NCI-H1694 (cell line): ENCODE results near the gene SYNGR3.
"Not testable (repeated sequence)": the region's sequence is repeated elsewhere in the genome, so short reads cannot be mapped to it uniquely, and the experiment has no call there.

Experiments
- DNase-seq: peaks from one replicate; lab custom pipeline; 2025; lab: John Stamatoyannopoulos, UW

Gene SYNGR3, protein sequence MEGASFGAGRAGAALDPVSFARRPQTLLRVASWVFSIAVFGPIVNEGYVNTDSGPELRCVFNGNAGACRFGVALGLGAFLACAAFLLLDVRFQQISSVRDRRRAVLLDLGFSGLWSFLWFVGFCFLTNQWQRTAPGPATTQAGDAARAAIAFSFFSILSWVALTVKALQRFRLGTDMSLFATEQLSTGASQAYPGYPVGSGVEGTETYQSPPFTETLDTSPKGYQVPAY

DNA sequence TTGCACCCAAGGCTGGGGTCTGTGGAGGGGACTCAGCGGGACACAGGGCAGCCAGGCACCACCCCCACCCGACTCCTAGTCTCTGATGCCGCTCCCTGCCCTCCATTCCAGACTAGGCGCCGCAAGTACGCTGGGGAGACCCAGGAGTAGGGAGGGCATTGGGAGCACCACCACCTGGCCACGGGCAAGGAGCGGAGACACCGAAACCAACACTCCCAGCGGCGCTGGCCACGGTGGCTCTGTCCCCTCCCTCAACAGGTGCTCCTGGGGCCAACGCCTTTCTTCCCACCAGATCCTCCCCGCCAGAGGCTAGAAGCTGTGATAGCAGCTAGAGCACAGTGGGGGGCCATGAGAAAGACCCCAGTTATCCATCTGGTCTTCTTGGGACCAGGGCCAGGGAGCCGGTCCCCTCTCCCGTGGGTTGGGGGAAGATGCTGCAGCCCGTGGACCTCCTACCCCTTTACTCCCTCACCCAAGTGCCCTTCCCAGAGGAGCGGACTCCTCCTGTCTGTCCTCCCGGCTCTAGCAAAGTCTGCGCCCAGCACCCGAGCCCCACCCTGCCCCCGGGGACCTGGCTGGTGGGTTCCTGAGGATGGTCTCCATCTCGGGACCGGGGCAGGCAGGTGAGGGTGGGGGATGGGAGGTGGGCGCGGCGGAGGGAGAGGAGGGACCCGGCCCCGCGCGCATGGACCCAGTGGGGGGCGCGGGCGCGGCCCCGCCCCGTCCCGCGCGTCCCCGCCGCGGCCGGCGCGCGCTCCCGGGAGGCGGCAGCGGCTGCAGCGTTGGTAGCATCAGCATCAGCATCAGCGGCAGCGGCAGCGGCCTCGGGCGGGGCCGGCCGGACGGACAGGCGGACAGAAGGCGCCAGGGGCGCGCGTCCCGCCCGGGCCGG, at the start of gene SYNGR3:
TSS of gene SYNGR3 (plus strand) at position 762 of the 892 bp plus-strand sequence. CDS start 133 bp downstream, outside the sequence.
- no peak for DNase-seq

DNA sequence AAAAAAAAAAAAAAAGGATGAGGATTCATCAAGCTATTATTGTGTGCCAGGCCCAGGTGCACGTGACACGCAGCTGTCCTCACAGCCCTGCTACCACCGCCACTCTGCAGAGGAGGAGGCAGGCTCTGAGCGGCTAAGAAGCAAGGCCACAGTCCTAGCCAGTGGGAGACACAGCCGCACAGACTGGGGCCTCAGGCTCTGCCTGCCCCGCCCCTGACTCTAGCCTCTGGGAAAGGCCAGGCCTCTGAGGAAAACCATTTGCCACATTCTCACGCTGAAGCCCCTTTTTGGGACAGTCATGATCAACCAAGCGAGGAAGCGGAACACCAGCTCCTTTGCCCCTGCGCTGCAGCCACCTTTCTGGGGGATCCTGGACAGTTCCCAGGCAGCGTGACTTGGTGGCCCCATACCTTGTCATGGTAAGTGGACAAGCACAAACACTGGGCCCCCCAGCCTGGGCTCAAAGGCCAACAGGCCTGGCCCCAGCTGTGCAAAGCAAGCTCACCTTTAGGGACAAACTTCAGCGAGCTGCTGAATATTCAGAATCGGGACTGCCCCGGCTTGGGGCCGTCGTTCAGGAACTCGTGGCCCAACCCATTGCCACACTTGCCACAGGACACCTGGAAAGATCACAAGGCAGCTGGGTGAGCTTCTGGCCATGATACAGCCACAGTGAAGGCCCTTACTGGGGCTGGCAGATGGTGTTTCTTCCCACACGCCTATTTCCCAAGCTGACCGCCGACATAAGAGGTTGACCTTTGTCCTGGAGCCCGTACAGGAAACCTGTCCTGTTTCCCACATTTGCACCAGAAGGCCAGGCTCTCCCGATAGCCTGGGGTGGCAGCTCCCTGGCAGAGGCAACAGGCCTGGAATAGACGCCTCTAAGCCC, 49.3 kb upstream of the SYNGR3 start:
- no peak for DNase-seq

DNA sequence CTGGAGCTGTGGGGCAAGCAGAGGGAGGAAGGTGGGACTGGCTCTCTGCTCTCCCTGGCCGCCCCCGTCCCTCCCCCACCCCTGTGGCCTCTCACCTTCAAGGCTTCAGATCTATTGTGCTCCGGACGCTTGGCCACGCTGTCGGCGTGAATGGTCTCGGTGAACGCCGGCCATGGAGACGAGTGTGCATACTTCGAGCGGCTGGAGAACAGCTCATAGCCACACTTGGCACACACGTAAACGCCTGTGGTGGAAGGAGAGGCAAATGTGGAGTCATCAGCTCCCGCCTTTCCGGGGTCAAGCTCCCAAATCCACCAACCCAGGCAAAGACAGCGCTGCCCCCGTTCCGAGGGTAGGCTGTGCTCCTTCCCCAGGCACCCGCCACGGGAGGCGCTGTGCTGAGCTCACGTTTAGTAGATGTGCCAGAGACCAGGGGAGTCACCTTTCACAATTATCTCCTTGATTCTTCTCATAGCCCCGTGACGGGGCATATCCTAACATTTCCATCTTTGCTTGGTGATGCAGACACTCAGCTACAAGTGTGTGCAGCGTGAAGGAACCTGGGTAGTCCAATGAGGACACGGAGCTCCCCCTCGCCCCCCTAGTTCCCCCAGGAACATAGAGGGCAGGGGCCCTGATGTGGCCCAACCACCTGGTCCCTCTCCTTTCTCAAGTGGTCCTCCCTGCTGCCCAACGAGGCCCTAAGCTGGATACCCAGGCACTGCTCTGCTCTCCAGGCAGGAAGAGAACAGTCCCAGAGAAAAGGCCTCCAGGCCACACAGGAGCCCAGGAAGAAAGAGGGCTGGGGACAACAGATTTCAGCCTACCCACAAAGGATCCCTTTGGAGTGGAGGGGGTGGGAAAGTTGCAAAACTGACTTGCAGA, 48.4 kb upstream of the SYNGR3 start:
- DNase-seq: no peak

DNA sequence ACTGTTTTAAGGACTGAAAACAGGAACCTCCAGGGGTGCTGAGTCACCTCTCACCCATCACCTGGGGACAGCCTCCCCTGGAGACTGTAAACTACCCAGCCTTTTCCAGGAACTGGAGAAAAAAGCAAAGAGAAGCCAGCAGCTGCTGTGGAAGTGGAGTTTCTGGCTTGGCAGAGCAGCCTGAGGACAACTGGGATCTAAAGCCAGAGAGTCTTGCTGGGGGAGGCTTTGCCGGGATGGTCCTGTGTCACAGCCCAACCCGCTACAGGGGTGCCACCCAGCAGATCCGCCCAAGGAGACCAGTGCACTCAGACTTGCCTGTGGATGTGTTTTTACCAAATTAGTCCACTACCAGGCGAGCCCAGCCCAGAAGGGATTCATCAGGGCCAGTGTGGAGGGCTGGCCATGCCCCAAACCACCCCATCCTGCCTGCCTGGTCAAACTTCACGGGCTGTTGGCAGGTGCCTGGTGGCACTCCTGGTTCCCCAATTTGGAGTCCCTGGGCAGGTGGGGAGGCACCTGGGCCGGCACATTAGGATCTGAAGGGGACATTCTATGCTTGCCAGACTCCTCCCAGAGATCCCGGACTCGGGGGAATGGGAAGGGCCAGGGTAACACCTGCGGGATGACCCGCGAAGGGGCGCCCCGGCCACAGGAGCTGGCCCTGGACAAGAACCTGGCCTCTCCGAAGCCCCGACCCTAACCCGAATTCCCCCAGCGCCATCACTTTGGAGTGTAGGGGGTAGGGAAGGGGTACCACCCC, 47.5 kb upstream of the SYNGR3 start:
- no peak for DNase-seq

DNA sequence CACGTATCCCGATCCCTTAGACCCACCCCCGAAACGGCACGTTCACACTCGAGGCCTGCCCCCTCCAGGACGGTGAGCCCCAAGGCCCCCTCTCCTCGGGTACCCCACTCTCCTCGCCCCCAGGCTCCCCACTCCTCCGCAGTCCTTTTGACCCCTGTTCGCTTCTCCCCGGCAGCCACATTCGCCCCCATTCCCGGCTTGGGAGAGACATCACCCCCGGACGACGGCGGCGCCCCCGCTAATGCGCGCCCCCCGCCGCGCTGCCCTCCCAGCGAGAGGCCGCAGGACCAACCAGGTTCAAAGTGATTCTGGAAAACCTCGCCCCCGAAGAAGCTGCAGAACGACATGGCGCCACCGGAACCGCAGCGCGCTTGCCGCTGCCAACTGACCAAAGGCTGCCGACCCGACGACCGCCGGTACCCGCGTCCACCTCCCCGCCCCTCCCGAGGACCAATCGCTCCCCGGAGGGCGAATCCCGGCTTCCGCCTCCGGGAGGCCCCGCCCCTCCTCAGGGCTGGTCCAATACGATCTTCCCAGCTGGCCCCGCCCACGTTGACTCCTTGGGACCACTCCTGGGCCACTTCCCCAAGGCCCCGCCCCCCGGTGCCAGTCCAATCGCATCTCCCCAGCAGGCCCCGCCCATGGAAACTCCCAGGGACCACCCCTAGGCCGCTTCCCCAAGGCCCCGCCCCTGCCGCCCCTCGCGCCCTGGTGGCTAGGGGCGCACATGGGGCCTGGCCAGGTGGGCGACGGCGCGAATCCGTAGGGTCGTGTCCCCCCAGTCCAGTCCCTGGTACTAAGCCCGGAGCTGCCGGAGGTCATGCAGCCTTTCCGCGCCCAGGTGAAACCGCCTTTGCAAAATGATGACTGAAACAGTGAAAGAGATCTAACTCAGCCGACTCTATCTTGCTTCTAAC, 46.7 kb upstream of the SYNGR3 start, which contains the start of gene MSRB1:
TSS of gene MSRB1 (minus strand) at position 390 of the 917 bp plus-strand sequence. CDS start at position 347, 43 bp downstream.
- peak; percentile 96 for DNase-seq

DNA sequence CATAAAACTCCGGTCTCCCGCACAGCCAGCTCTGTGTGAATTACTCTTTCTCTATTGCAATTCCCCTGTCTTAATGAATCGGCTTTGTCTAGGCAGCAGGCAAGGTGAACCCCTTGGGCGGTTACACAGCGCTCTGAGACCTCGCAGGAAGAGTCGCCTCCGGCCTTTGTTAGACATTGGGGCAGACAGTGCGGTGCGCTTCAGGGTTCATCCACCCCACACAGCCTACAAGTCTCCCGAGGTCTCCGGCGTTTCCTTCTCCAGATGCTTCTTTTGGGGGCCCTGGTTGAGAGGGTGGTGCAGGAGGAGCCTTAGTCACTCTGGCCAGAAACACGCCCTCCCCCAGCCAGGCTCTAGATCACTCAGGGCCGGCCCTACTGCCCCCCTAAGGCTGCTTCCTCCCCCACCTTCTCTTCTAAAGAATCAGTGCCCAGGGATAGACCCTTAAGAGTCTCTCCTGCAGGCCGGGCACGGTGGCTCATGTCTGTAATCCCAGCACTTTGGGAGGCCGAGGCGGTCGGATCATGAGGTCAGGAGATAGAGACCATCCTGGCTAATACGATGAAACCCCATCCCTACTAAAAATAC, 45.1 kb upstream of the SYNGR3 start:
- no peak for DNase-seq

DNA sequence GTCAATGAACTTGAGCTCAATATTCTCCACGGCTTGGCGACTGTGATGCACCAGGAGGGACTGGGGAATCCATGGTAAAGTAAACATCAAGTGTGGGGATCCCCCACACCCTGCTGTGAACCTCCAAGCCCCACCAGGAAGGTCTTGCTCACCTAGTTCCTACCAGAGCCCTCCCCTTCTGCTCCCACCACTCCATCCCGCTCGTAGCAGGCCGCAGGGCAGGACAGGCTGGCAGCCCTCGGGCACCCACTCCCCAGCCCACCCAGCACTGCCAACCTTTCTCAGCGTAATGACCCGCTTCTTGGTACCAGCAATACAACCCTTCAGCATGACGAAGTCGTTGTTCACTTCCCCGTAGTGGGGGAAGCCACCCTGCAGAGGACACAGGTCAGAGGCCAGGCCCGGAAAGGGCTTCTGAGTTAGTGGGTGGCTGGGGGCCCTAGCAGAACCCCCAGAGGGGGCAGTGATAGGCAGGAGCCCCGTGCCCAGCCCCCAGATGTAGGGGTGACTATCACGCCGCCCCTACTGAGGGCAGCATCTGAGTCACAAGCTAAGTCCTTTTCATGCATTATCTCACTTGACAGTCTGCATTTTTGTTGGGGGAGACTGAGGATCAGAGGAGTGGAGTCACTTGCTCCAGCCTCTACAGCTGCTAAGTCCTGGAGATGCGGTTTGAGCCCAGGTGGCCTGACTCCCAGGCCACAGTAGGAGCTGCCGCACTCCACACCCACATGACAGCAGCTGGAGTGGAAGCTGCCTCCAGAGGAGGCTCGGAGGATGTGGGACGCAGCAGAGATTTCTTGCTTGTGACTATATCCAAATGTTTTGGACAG, 44.0 kb upstream of the SYNGR3 start:
- no peak for DNase-seq

DNA sequence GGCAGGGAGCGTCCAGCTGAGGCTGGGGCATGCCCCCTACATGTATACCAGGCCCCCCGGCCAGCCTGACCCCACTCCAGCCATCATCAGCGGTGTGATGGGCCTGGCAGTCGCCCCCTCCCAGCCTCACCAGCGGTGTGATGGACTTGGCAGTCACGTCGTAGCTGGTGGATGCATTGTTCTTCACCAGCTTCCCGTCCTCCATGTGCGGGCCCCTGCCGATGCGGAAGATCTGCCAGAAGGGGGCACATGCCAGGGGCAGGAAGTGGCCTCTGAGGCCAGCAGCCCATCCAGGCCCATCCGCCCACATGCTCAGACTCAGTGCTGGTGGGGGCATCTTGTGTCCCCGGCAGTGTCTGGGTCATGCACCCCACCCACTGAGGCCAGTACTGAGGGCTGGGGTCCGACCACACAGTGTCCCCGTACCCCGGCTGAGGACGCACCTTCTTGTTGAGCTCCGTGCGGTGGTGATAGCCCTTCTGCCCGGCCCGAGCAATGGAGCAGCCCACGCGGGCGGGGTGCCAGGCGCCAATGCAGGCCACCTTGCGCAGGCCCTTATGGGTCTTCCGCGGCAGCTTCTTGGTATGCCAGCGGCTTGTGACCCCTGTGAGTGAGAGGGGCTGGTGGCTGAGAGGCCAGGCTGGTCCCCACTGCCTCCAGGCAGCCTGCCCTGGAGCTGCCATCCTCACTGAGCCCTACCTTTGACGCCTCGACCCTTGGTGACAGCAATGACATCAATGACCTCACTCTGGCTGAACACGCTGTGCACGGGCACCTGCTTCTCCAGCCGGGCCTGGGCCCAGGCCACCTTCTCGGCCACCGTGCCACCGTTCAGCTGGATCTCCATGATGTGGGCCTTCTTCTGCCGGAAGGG, 43.0 kb upstream of the SYNGR3 start:
- no peak for DNase-seq

DNA sequence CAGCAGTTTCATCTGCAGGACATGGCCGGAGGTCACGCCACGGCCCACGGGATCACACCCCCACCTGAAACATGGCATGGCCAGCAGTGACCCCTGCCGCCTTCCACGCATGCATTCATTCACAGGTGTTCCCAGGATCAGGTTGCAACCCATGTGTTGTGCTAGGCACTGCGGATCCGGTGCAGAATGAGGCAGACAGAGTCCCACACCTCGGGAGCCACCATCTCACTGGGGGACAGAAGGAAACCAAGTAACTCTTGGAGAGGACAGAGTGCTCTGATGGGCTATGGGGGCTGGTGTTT, 42.5 kb upstream of the SYNGR3 start:
- DNase-seq: no peak

DNA sequence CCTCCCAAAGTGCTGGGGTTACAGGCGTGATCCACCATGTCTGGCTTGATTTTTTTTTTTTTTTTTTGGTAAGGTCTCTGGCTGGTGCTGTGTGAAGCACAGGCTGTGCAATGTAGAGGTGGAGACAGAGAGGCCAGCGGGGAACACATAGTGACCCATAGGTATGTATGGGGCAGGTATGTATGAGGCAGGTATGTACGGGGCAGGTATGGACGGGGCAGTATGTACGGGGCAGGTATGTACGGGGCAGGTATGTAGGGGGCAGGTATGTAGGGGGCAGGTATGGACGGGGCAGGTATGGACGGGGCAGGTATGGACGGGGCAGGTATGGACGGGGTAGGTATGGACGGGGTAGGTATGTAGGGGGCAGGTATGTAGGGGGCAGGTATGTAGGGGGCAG, 40.3 kb upstream of the SYNGR3 start:
- no peak for DNase-seq

DNA sequence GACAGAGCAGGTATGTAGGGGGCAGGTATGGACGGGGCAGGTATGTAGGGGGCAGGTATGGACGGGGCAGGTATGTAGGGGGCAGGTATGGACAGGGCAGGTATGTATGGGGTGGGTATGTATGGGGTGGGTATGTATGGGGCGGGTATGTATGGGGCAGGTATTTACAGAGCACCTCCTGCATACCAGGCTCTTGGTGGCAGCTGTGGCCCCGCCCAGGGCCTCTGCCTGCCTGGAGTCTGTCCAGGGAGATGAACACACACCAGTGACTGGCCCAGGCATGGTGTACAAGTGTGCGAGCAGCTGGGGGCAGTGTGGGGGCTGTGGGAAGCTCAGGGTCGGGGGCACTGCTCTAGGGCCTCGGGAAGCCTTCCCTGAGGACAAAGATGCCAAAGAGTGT, 39.7 kb upstream of the SYNGR3 start:
- no peak for DNase-seq

DNA sequence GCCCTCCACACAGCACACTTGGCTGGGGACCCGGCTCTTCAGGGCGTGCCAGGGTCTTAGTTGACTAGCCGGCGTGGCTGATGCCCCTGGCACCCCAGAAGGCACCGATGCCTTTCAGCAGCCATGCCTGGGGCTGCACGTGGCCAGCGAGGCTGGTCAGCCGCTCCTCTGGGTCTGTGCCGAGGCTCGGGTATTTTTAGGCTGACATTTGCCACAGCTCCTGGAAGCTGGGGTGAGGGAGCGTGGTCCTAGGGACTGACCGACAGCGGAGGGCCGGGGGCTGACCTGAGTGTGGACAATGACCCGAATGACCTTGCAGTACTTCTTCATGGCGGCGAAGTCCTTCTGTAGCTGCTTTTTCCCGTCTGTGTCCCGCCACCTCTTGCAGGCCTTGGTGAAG, 39.2 kb upstream of the SYNGR3 start:
- no peak for DNase-seq

DNA sequence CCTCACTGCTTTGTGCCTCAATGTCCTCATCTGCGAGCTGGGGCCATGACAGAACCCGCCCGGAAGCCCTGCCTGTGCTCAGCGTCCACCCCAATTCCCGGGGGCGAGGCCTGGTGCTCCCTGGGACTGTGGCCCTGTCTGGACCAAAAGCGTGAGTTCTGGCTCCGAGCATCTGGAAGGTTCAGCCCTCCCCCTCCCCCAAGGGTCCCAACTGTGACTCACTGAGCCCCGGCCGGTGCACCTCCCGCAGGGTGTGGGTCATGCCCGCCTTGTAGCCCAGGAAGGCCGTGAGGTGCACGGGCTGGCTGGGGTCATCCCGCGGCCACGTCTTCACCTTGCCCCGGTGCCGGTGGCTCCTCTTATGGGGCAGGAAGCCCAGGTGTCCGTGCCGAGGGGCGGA, 36.0 kb upstream of the SYNGR3 start:
- DNase-seq: no peak

DNA sequence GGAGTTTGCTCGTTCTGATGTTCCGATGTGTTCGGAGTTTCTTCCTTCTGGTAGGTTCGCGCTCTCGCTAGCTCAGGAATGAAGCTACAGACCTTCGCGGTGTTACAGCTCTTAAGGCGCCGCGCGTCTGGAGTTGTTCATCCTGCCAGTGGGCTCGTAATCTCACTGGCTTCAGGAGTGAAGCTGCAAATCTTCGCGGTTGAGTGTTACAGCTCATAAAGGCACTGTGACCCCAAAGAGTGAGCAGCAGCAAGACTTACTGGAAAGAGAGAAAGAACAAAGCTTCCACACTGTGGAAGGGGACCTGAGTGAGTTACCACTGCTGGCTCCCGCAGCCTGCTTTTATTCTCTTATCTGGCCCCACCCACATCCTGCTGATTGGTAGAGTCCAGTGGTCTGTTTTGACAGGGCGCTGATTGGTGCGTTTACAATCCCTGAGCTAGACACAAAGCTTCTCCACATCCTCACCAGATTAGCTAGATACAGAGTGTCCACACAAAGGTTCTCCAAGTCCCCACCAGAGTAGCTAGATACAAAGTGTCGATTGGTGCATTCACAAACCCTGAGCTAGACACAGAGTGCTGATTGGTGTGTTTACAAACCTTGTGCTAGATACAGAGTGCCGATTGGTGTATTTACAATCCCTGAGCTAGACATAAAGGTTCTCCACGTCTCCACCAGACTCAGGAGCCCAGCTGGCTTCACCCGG, 32.2 kb upstream of the SYNGR3 start:
- DNase-seq: not testable (repeated sequence)

DNA sequence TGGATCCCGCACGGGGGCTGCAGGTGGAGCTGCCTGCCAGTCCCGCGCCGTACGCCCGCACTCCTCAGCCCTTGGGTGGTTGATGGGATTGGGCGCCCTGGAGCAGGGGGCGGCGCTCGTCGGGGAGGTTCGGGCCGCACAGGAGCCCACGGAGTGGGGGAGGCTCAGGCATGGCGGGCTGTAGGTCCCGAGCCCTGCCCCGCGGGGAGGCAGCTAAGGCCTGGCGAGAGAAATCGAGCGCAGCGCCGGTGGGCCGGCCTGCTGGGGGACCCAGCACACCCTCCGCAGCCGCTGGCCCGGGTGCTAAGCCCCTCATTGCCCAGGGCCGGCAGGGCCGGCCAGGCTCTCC, 31.7 kb upstream of the SYNGR3 start:
- DNase-seq: not testable (repeated sequence)

DNA sequence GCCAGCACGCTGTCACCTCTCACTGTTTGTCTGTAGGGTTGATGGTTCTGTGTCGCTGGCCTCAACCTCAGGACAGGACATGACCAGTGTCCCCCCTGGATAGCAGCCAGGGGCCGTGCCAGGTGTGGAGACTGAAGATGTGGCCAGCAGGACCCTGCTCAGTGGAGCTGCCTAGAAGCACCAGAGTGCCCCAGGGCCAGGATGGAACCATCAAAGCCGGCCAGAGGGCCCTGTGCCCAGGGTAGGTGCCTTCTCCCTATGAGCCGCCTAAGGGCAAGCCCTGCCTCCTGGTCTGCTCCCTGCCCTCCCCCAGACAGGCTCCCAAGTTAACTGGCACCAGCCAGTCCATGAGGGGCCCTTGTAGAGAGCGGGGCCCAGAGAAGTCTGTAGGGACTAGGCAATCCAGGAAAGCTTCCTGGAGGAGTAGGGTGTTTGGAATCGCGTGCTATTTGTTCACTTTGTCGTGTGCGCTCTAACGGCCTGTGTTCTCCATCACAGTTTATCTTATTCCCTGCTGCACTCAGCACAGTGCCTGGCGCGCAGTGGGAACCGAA, 31.0 kb upstream of the SYNGR3 start:
- DNase-seq: no peak
